Bone marrow (tissue), 2 donors: ENCODE results near the gene CCNQ.

Source experiments
- DNase-seq, 2 donors: peaks; one replicate each; lab custom pipeline; 2025; lab: John Stamatoyannopoulos, UW

CCNQ gene

GRCh38 chrX:153576239-153576870 is 22.6 kb downstream of the CCNQ start:
- DNase-seq: no peak

- no peak for DNase-seq
Observed at GRCh38 chrX:153573984-153574383, 25.0 kb downstream of the CCNQ start.

GRCh38 chrX:153572601-153573000 is 26.3 kb downstream of the CCNQ start:
- DNase-seq: no peak

- no peak for DNase-seq
Observed at GRCh38 chrX:153571534-153571908, 27.4 kb downstream of the CCNQ start.

- no peak for DNase-seq
Observed at GRCh38 chrX:153569475-153569874, 29.5 kb downstream of the CCNQ start.

- DNase-seq: no peak
Observed at GRCh38 chrX:153568451-153569011, 30.4 kb downstream of the CCNQ start.

- DNase-seq: no peak
Observed at GRCh38 chrX:153565996-153566580, 32.9 kb downstream of the CCNQ start.

GRCh38 chrX:153564047-153564606 is 34.8 kb downstream of the CCNQ start:
- no peak for DNase-seq

- no peak for DNase-seq
Observed at GRCh38 chrX:153562546-153562945, 36.4 kb downstream of the CCNQ start.

GRCh38 chrX:153561337-153561736 is 37.6 kb downstream of the CCNQ start:
- DNase-seq: no peak

- DNase-seq: no peak
Observed at GRCh38 chrX:153560466-153560865, 38.5 kb downstream of the CCNQ start.

GRCh38 chrX:153560000-153560399 is 38.9 kb downstream of the CCNQ start:
- peak in 1 of 2 donors; percentile 0 for DNase-seq

- no peak for DNase-seq
Observed at GRCh38 chrX:153557618-153558355, 41.2 kb downstream of the CCNQ start.

- no peak for DNase-seq
Observed at GRCh38 chrX:153556767-153557166, 42.2 kb downstream of the CCNQ start.

- peak; percentile 5 to 68 for DNase-seq
Observed at GRCh38 chrX:153554519-153555167, 44.3 kb downstream of the CCNQ start.

GRCh38 chrX:153551135-153551534 is 47.8 kb downstream of the CCNQ start:
- no peak for DNase-seq

GRCh38 chrX:153549807-153550206 is 49.1 kb downstream of the CCNQ start:
- no peak for DNase-seq

- DNase-seq: no peak
Observed at GRCh38 chrX:153549231-153549630, 49.7 kb downstream of the CCNQ start.

GRCh38 chrX:153547195-153547594 is 51.7 kb downstream of the CCNQ start:
- no peak for DNase-seq

GRCh38 chrX:153546386-153546785 is 52.6 kb downstream of the CCNQ start:
- no peak for DNase-seq

- no peak for DNase-seq
Observed at GRCh38 chrX:153544727-153545126, 54.2 kb downstream of the CCNQ start.

GRCh38 chrX:153539979-153540358 is 59.0 kb downstream of the CCNQ start:
- DNase-seq: no peak
